HEK293 (cell line): ENCODE measurements around the gene CCDC40.

Experiments
- CTCF ChIA-PET: fragments of 350-600 bp; formaldehyde crosslinking; extraction: SDS; loops from one replicate; lab custom pipeline; 2021; ENCODE audit warnings: antibody characterized with exemption; lab: Yijun Ruan, JAX
- POLR2A ChIA-PET: fragments of 300-600 bp; formaldehyde crosslinking; extraction: SDS; loops from one replicate; lab custom pipeline; 2020; ENCODE audit warnings: antibody characterized with exemption, inconsistent platforms; lab: Yijun Ruan, JAX
- H3K27ac ChIP-seq: fragments of 200-500 bp; sonication (Bioruptor generic); 2 replicates; pipeline ENCODE4 v1.5.1; 2014; ENCODE audit warnings: low read depth, low read length, control low read depth, inconsistent platforms; ENCODE audit errors: extremely low read depth
- H3K36me3 ChIP-seq, 2 experiments: fragments of 200-500 bp in 1 of 2; sonication (Bioruptor generic) in 1 of 2; 1 replicate in 1 of 2; 2 replicates in 1 of 2; pipeline ENCODE4 v1.5.1; 2014 to 2017; ENCODE audit warnings: inconsistent platforms in 2 of 2, low read length in 2 of 2; ENCODE audit not compliant: control insufficient read depth in 2 of 2, insufficient read depth in 1 of 2
- H3K4me1 ChIP-seq: fragments of 200-500 bp; sonication (Bioruptor generic); 2 replicates; pipeline ENCODE4 v1.5.1; 2014; ENCODE audit warnings: mild to moderate bottlenecking, low read length, inconsistent platforms; ENCODE audit not compliant: control insufficient read depth, insufficient read depth
- H3K4me3 ChIP-seq: 2 replicates; pipeline ENCODE4 v1.5.1; 2011; ENCODE audit warnings: low read depth, mild to moderate bottlenecking, control low read depth, low read length, moderate library complexity
- H3K9me3 ChIP-seq: fragments of 200-500 bp; sonication (Bioruptor generic); 2 replicates; pipeline ENCODE4 v1.5.1; 2014; ENCODE audit warnings: low read depth, low read length, inconsistent platforms; ENCODE audit not compliant: control insufficient read depth, insufficient read depth
- IKZF3 ChIP-seq: fragments of 450-650 bp; IDR thresholded peaks from 2 replicates; pipeline ENCODE4 v1.5.0; 2018; ENCODE audit warnings: missing biosample characterization, mild to moderate bottlenecking, missing genetic modification characterization, moderate library complexity
- MYNN ChIP-seq: fragments of 450-650 bp; formaldehyde crosslinking; IDR thresholded peaks from 2 replicates; pipeline ENCODE4 v1.5.1; 2016; ENCODE audit warnings: missing biosample characterization, missing genetic modification characterization, borderline replicate concordance
- ZEB2 ChIP-seq: fragments of 450-650 bp; formaldehyde crosslinking; IDR thresholded peaks from 2 replicates; pipeline ENCODE4 v1.5.1; 2016; ENCODE audit warnings: missing biosample characterization, missing genetic modification characterization
- ZFP69B ChIP-seq: fragments of 450-650 bp; formaldehyde crosslinking; IDR thresholded peaks from 2 replicates; pipeline ENCODE4 v1.5.1; 2016; ENCODE audit warnings: missing biosample characterization, missing genetic modification characterization
- ZNF561 ChIP-seq: fragments of 450-650 bp; IDR thresholded peaks from 2 replicates; pipeline ENCODE4 v1.5.1; 2018; ENCODE audit warnings: missing biosample characterization, missing genetic modification characterization, borderline replicate concordance
- ZNF600 ChIP-seq: fragments of 450-650 bp; formaldehyde crosslinking; IDR thresholded peaks from 2 replicates; pipeline ENCODE4 v1.5.1; 2016; ENCODE audit warnings: missing biosample characterization, missing genetic modification characterization
- ZSCAN18 ChIP-seq: fragments of 450-650 bp; formaldehyde crosslinking; IDR thresholded peaks from 2 replicates; pipeline ENCODE4 v1.5.1; 2016; ENCODE audit warnings: missing biosample characterization, missing genetic modification characterization
- TF ChIP-seq, protein P1 (sequence below): fragments of 450-650 bp; formaldehyde crosslinking; IDR thresholded peaks from 2 replicates; pipeline ENCODE4 v1.5.1; 2017; ENCODE audit warnings: missing biosample characterization, missing genetic modification characterization
- TF ChIP-seq, protein P2 (sequence below): fragments of 450-650 bp; formaldehyde crosslinking; IDR thresholded peaks from 2 replicates; pipeline ENCODE4 v1.5.1; 2016; ENCODE audit warnings: missing biosample characterization, missing genetic modification characterization
- TF ChIP-seq, protein P3 (sequence below): fragments of 450-650 bp; formaldehyde crosslinking; IDR thresholded peaks from 2 replicates; pipeline ENCODE4; 2016; ENCODE audit warnings: missing biosample characterization, missing genetic modification characterization
- TF ChIP-seq, protein P4 (sequence below): fragments of 450-650 bp; formaldehyde crosslinking; conservative IDR thresholded peaks from 2 replicates; pipeline ENCODE4 v1.5.1; 2016; ENCODE audit warnings: low read depth, missing biosample characterization, missing genetic modification characterization

Gene CCDC40

GRCh38 chr17:79992649-79993389, 43.6 kb upstream of the CCDC40 start:
- ChIA-PET CTCF (interaction anchor here (1.0 to 3.5 kb wide), 14 partner anchors 12 to 275 kb away, joined by 3 to 41 read pairs (median 8); partner anchors contain the start of gene GAA), POLR2A (interaction anchor here (0.9 to 1.6 kb wide), 3 partner anchors 153 to 196 kb away, joined by 3 to 8 read pairs (median 4); partner anchors contain the start of genes CBX4 and CBX8)
- Histone ChIP-seq H3K36me3 (no peaks in the 10 kb centered on the region), H3K4me1 (peaks cover 32% of the 10 kb centered on the region), H3K27ac (peak overlapping the region; percentile 85), H3K4me3 (no peak overlapping the region), H3K9me3 (no peaks in the 10 kb centered on the region)
- TF ChIP-seq, protein P1, sequence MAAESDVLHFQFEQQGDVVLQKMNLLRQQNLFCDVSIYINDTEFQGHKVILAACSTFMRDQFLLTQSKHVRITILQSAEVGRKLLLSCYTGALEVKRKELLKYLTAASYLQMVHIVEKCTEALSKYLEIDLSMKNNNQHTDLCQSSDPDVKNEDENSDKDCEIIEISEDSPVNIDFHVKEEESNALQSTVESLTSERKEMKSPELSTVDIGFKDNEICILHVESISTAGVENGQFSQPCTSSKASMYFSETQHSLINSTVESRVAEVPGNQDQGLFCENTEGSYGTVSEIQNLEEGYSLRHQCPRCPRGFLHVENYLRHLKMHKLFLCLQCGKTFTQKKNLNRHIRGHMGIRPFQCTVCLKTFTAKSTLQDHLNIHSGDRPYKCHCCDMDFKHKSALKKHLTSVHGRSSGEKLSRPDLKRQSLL (tag by site-specific recombination): peak; percentile 94
- TF ChIP-seq ZNF600 (tag by site-specific recombination) (peak; percentile 89), ZSCAN18 (tag by site-specific recombination) (0 out of 2 replicates have a peak, but pooled peaks have one; percentile 8), ZFP69B (no peak), ZNF561 (tag by site-specific recombination) (0 out of 2 replicates have a peak, but pooled peaks have one; percentile 29), MYNN (tag by site-specific recombination) (no peak), ZEB2 (tag by site-specific recombination) (no peak), IKZF3 (peak; percentile 66)
- TF ChIP-seq, protein P2, sequence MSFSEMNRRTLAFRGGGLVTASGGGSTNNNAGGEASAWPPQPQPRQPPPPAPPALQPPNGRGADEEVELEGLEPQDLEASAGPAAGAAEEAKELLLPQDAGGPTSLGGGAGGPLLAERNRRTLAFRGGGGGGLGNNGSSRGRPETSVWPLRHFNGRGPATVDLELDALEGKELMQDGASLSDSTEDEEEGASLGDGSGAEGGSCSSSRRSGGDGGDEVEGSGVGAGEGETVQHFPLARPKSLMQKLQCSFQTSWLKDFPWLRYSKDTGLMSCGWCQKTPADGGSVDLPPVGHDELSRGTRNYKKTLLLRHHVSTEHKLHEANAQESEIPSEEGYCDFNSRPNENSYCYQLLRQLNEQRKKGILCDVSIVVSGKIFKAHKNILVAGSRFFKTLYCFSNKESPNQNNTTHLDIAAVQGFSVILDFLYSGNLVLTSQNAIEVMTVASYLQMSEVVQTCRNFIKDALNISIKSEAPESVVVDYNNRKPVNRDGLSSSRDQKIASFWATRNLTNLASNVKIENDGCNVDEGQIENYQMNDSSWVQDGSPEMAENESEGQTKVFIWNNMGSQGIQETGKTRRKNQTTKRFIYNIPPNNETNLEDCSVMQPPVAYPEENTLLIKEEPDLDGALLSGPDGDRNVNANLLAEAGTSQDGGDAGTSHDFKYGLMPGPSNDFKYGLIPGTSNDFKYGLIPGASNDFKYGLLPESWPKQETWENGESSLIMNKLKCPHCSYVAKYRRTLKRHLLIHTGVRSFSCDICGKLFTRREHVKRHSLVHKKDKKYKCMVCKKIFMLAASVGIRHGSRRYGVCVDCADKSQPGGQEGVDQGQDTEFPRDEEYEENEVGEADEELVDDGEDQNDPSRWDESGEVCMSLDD (tag by site-specific recombination): peak; percentile 14; the same call in 1 of the 2 replicates
- TF ChIP-seq, protein P3, sequence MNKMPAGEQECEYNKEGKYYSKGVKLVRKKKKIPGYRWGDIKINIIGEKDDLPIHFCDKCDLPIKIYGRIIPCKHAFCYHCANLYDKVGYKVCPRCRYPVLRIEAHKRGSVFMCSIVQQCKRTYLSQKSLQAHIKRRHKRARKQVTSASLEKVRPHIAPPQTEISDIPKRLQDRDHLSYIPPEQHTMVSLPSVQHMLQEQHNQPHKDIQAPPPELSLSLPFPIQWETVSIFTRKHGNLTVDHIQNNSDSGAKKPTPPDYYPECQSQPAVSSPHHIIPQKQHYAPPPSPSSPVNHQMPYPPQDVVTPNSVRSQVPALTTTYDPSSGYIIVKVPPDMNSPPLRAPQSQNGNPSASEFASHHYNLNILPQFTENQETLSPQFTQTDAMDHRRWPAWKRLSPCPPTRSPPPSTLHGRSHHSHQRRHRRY (tag by site-specific recombination): 0 out of 2 replicates have a peak, but pooled peaks have one; percentile 39
- TF ChIP-seq, protein P4, sequence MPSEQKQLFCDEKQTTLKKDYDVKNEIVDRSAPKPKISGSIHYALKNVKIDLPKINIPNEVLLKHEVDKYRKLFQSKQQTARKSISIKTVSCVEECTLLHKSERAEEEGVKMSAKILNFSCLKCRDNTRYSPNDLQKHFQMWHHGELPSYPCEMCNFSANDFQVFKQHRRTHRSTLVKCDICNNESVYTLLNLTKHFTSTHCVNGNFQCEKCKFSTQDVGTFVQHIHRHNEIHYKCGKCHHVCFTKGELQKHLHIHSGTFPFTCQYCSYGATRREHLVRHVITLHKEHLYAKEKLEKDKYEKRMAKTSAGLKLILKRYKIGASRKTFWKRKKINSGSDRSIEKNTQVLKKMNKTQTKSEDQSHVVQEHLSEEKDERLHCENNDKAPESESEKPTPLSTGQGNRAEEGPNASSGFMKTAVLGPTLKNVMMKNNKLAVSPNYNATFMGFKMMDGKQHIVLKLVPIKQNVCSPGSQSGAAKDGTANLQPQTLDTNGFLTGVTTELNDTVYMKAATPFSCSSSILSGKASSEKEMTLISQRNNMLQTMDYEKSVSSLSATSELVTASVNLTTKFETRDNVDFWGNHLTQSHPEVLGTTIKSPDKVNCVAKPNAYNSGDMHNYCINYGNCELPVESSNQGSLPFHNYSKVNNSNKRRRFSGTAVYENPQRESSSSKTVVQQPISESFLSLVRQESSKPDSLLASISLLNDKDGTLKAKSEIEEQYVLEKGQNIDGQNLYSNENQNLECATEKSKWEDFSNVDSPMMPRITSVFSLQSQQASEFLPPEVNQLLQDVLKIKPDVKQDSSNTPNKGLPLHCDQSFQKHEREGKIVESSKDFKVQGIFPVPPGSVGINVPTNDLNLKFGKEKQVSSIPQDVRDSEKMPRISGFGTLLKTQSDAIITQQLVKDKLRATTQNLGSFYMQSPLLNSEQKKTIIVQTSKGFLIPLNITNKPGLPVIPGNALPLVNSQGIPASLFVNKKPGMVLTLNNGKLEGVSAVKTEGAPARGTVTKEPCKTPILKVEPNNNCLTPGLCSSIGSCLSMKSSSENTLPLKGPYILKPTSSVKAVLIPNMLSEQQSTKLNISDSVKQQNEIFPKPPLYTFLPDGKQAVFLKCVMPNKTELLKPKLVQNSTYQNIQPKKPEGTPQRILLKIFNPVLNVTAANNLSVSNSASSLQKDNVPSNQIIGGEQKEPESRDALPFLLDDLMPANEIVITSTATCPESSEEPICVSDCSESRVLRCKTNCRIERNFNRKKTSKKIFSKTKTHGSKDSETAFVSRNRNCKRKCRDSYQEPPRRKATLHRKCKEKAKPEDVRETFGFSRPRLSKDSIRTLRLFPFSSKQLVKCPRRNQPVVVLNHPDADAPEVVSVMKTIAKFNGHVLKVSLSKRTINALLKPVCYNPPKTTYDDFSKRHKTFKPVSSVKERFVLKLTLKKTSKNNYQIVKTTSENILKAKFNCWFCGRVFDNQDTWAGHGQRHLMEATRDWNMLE (tag by site-specific recombination): 0 out of 2 replicates have a peak, but pooled peaks have one; percentile 27
